ENCODE results near the gene GNPTG. TPM values are rescaled to one million over a fixed set of nuclear protein-coding genes. Genes with fewer than 3 reads are reported as not detected.

The GNPTG gene
- total RNA-seq, 1 donor from 2014 or later, result 52.9 TPM

DNA sequence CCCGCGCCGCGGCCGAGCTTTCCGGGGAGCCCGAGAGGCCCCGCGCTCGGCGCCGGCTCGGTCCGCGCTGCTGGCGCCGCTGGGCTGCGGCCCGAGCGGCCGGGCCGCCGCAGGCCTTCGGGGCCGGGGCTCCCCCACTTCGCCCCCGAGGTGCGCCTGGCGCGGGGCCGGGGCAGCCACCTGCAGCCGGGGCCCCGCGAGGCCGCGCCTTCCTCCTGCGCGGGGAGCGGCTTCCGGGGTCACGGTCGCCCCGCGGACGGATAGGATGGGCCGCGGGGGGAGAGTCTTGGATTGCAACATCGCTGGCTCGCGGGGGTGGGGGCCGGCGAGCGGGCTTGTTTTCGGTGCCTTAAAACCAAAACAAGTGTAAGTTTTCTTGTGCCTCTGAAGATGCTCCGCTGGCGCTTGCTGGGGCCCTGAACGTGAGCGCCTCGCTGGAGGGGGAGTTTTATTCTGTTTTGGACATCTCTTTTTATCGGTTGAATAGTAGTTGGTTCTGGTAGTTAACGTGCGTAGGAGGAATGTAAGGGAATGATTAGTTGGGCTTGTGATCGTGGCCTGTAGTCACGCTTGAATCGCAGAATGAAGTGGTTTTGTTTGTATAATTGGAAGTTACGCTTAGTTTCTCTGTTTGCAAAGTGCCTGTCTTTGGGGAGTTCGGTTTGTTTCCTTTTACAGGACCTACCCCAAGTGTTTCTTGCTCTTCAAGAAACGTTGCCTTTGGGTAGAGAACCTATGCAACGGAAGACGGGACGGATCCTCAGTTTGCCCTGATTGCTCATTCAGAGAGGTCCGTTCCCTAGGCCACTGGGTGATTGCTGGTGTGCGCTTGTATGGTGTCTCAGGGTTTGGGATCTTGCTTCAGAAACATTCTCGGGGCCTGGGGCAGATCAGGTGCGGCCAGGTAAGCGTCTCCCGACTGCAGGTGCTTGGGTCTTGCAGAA, 41.6 kb upstream of the GNPTG start:
- no peak for DNase-seq (ENCODE audit: low spot score in 2 of 2, unreplicated experiment in 2 of 2)
- Mint-ChIP-seq H3K9me3 (no peaks in the 10 kb centered on the region), H3K27ac (peak overlapping the region; percentile 97), H3K27me3 (ENCODE audit: low read depth) (no peaks in the 10 kb centered on the region), H3K4me3 (peak overlapping the region; percentile 97), H3K4me1 (peaks cover 23% of the 10 kb centered on the region), H3K36me3 (no peaks in the 10 kb centered on the region)
- no peak for TF ChIP-seq CTCF (IDR thresholded peaks at IDR 0.05; ENCODE audit: unreplicated experiment)

GRCh38 chr16:1310832-1311200, 40.9 kb upstream of the GNPTG start:
- peaks cover 3% of the 10 kb centered on the region for H3K36me3 Mint-ChIP-seq
- DNase-seq (ENCODE audit: low spot score in 2 of 2, unreplicated experiment in 2 of 2), result no peak
- peak overlapping the region; percentile 97 for H3K27ac Mint-ChIP-seq
- no peaks in the 10 kb centered on the region for H3K9me3 Mint-ChIP-seq
- peak overlapping the region; percentile 97 for H3K4me3 Mint-ChIP-seq
- H3K4me1 Mint-ChIP-seq, result peaks cover 23% of the 10 kb centered on the region
- H3K27me3 Mint-ChIP-seq (ENCODE audit: low read depth), result no peaks in the 10 kb centered on the region
- TF ChIP-seq CTCF (IDR thresholded peaks at IDR 0.05; ENCODE audit: unreplicated experiment), result no peak

DNA sequence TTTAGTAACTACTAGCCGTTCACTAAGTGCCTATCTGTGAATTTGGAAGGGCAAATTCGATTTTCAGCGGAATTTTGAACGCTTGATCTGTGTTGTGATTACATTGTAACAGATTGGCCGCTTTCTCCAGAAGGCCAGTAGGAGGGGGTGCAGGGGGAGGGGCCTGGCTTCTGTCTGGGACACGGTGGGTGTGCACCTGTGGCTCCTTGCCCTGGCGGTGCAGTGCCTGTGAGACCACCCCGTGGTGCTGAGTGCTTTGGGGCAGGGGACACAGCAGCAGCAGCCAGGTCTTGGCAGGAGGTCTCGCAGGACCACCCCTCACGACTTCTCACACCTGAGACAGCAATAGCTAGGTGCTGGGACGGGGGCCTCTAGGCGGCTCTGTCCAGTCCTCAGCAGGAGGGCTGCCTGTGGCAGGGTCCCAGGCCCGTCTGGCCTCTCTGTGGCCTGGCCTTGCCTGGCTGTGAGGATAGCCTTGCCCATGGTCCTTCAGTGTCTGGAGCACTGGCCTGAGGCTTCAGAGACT, 40.5 kb upstream of the GNPTG start:
- H3K27ac Mint-ChIP-seq, result peak overlapping the region; percentile 97
- DNase-seq (ENCODE audit: low spot score in 2 of 2, unreplicated experiment in 2 of 2), result no peak

GRCh38 chr16:1311738-1312466, 39.8 kb upstream of the GNPTG start:
- no peak overlapping the region for H3K27ac Mint-ChIP-seq
- peaks cover 9% of the 10 kb centered on the region for H3K36me3 Mint-ChIP-seq
- H3K4me3 Mint-ChIP-seq, result peak overlapping the region; percentile 97

More for the DNA sequence above, 40.5 kb upstream of the GNPTG start:
- TF ChIP-seq CTCF (IDR thresholded peaks at IDR 0.05; ENCODE audit: unreplicated experiment), result no peak
- no peaks in the 10 kb centered on the region for H3K9me3 Mint-ChIP-seq
- H3K4me3 Mint-ChIP-seq, result peak overlapping the region; percentile 97
- H3K27me3 Mint-ChIP-seq (ENCODE audit: low read depth), result no peaks in the 10 kb centered on the region
- H3K36me3 Mint-ChIP-seq, result peaks cover 4% of the 10 kb centered on the region
- peaks cover 23% of the 10 kb centered on the region for H3K4me1 Mint-ChIP-seq

GRCh38 chr16:1312467-1312816, 39.3 kb upstream of the GNPTG start:
- H3K27ac Mint-ChIP-seq, result no peak overlapping the region
- H3K4me1 Mint-ChIP-seq, result peaks cover 23% of the 10 kb centered on the region
- H3K9me3 Mint-ChIP-seq, result no peaks in the 10 kb centered on the region
- H3K4me3 Mint-ChIP-seq, result peak overlapping the region; percentile 97
- DNase-seq (ENCODE audit: low spot score in 2 of 2, unreplicated experiment in 2 of 2), result no peak
- no peak for TF ChIP-seq CTCF (IDR thresholded peaks at IDR 0.05; ENCODE audit: unreplicated experiment)
- no peaks in the 10 kb centered on the region for H3K27me3 Mint-ChIP-seq (ENCODE audit: low read depth)
- H3K36me3 Mint-ChIP-seq, result peaks cover 12% of the 10 kb centered on the region

More at GRCh38 chr16:1311738-1312466, 39.8 kb upstream of the GNPTG start:
- TF ChIP-seq CTCF (IDR thresholded peaks at IDR 0.05; ENCODE audit: unreplicated experiment), result no peak
- no peaks in the 10 kb centered on the region for H3K9me3 Mint-ChIP-seq
- no peak for DNase-seq (ENCODE audit: low spot score in 2 of 2, unreplicated experiment in 2 of 2)
- peaks cover 23% of the 10 kb centered on the region for H3K4me1 Mint-ChIP-seq
- H3K27me3 Mint-ChIP-seq (ENCODE audit: low read depth), result no peaks in the 10 kb centered on the region
